ENCODE data around the gene EEIG1.

Gene EEIG1

GRCh38 chr9:128001151-128001778, 20.5 kb upstream of the EEIG1 start:
- no peak for DNase-seq (ENCODE audit: low read depth in 2 of 2, low spot score in 1 of 2)

- no peak for DNase-seq (ENCODE audit: low read depth in 2 of 2, low spot score in 1 of 2)
Observed at GRCh38 chr9:127999461-127999860, 18.7 kb upstream of the EEIG1 start.

- DNase-seq (ENCODE audit: low read depth in 2 of 2, low spot score in 1 of 2): no peak
Observed at GRCh38 chr9:127993721-127994120, 12.9 kb upstream of the EEIG1 start.

- no peak for DNase-seq (ENCODE audit: low read depth in 2 of 2, low spot score in 1 of 2)
Observed at GRCh38 chr9:127991757-127992274, 11.0 kb upstream of the EEIG1 start.

- DNase-seq (ENCODE audit: low read depth in 2 of 2, low spot score in 1 of 2): no peak
Observed at GRCh38 chr9:127991017-127991756, 10.4 kb upstream of the EEIG1 start.

- no peak for DNase-seq (ENCODE audit: low read depth in 2 of 2, low spot score in 1 of 2)
Observed at GRCh38 chr9:127990554-127990953, 9.8 kb upstream of the EEIG1 start.

DNA sequence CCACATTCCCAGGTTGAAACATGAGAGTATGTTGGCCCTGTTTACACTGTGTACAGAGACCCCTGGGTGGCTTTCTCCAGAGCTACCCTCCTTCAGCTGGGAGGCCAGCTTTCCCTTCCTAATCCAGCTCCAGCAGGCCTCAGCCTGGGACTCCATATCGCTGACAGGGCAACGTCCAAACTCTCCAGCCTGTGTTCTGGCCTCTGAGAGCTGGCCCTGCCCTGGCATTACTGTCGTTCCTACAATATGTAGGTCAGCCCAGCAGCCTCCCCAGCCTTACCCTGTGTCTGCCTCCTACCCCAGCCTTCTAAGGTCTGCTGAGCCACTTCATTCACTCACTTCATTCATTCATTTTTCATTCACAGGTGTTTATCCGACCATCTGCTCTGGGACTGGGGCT, 8.3 kb upstream of the EEIG1 start:
- no peak for DNase-seq (ENCODE audit: low read depth in 2 of 2, low spot score in 1 of 2)

DNA sequence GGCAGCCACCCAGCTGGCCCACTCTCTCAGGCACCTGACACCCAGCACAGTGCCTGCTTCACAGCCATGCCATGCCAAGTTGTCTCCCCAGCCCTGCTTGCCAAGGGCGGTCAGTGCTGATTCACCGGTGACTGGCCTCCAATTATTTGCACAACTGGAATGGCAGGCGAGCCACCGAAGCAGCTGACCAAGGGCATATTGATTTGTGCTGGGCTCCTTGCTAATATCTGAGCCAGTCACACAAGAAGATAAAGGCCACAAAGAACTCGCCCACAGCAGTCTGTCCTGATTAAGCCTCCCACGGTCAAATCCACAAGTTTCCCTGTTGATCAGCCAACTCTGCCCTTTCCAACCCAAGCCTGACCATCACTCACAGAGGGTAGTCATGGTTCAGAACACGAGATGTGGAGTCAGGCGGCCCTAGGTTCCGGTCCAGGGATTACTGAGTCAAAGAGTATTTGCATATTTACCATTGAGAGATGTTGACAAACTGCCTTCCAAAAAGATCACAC, 6.4 kb upstream of the EEIG1 start:
- no peak for DNase-seq (ENCODE audit: low read depth in 2 of 2, low spot score in 1 of 2)

DNA sequence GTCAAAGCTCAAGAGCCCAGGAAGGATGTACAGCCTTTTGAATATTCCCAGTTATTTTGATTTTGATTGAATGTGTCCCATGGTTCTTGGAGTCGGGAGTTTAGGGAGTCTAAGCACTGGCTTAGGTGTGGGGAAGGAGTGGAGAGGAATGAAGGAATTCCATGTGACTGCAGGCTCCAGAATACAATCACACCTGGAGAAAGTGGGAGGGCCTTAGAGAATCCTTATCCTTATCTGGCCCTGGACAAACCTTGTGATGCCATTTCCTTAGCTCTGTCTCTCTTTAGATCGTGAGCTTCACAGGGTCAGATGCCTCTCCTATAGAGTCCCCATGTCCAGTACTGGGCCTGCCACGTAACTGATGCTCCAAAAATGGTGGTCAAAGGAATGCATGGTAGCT, 4.2 kb upstream of the EEIG1 start:
- DNase-seq (ENCODE audit: low read depth in 2 of 2, low spot score in 1 of 2): no peak

DNA sequence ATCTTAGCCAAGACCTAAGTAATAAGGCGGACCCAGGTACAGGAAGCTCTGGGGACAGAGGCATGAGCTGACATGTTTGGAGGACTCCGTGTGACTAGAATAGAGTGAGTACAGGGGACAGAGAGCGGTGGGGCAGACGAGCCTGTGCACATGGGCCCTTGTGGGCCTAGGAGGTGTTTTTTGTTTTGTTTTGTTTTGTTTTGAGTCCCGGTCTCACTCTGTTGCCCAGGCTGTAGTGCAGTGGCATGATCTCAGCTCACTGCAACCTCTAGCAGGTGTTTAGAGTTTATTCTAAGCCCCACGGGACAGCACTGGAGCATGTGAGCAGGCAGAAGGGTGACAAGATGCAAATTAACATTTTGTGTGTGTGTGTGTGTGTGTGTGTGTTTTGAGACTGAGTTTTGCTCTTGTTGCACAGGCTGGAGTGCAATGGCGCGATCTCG, 3.1 kb upstream of the EEIG1 start:
- DNase-seq (ENCODE audit: low read depth in 2 of 2, low spot score in 1 of 2): no peak

GRCh38 chr9:127982912-127983311, 2.1 kb upstream of the EEIG1 start:
- DNase-seq (ENCODE audit: low read depth in 2 of 2, low spot score in 1 of 2): no peak

DNA sequence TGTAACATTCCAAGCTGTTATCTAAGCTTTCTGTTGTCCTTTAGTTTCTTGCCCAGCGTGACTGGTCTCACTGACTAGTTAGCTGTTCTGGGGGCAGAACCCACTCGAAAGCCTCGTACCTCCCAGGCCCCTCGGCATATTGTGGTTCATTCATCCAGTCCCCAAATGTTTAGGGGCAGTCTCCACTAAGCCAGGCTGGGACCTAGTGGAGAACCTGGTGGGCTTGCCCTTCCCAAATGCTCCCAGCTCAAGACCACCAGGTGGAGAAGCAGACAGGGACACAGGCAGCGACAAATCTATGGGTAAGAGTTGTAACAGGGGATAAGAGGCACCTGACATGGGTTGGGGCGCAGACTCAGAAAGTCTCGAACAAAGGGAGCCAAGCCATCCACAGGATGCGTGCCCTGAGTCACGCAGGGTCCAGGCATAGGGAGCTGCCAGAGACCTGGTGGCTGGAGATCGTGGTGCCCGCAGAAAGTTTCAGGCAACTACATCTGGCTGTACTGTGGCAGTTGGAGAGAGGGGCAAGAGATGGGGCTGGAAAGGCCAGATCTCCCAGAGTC, 851 bp upstream of the EEIG1 start:
- no peak for DNase-seq (ENCODE audit: low read depth in 2 of 2, low spot score in 1 of 2)

- no peak for DNase-seq (ENCODE audit: low read depth in 2 of 2, low spot score in 1 of 2)
Observed at GRCh38 chr9:127980060-127980705, 606 bp downstream of the EEIG1 start.

DNA sequence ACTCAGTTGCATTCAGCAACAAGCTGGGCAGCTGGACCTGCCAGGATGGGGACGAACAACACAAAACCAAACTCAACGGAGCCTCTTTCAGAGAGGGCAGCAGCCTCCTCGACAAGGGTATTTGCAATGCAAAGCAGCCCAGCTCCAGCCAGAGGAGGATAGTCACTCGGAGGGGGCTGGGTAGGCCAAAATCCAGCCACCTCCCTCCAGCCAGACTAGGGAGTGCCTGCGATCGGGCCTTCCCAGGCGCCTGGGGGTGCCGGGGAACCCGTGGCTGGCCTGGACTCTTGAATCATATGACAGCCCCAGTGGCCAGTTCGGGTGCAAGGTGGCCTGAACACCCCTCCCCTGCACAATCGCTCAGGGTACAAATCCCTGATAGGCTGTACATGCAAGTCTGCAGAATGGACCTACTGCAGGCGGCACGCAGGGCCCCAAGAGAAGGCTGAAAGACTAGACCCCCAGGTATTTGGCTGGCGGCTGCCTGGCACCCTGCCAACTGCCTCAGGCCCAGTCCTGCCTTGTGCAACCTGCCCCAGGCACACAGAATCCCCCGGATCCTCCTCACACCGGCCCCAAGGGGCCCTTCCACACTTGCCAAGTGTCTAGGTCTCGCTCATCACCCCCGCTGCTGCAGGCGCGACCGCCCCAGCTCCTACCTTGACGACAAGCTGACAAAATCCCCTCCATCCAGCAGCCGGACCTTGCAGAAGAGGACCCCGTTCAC, 1.3 kb downstream of the EEIG1 start:
- no peak for DNase-seq (ENCODE audit: low read depth in 2 of 2, low spot score in 1 of 2)

GRCh38 chr9:127979015-127979332, 1.8 kb downstream of the EEIG1 start:
- DNase-seq (ENCODE audit: low read depth in 2 of 2, low spot score in 1 of 2): no peak

GRCh38 chr9:127977884-127978647, 2.7 kb downstream of the EEIG1 start:
- DNase-seq (ENCODE audit: low read depth in 2 of 2, low spot score in 1 of 2): no peak

DNA sequence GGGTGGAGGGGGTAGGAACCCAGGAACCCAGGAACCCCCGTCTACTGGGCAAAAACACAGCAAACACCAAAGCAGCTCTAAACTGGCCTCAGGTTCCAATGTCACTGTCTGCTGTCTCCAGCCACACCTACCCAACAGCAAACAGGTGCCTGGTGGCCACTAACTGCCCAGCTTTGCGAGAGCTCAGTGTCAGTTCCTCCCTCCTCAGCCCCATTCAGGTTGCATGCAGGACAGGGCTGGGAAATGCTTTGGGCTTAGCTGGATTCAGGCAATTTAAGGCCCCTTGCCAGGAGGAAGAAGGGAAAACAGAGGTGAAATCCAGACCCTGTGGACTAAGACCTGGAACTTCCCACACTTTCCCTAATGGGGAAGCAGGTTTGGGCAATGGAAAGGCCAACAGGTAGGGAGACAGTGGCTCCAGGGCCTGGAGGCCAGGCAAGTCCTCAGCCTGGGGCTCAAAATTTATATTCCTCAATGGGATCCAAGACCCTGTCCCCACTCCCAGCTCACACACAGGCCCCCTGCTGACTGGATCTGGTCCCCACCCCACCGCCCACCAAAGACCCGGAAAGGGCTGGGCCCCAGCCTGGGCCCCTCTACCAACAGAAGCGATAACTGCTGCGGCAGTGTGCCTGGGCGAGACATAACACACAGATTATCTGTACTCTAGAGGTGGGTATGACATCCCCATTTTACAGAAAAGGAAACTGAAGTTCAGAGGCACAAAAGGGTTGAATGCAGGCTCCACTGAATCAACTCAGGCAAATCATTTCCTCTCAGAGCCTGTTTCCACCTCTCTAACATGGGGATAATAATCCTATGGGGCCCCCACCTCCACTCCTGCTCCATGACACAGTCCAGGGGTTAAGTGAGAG, 3.5 kb downstream of the EEIG1 start:
- DNase-seq (ENCODE audit: low read depth in 2 of 2, low spot score in 1 of 2): no peak

- DNase-seq (ENCODE audit: low read depth in 2 of 2, low spot score in 1 of 2): no peak
Observed at GRCh38 chr9:127976498-127976897, 4.3 kb downstream of the EEIG1 start.
